Lower lobe of right lung (tissue), 2 donors: ENCODE measurements around the gene TBC1D32. TPM values are rescaled to one million over a fixed set of nuclear protein-coding genes. Genes with fewer than 3 reads are reported as not detected.

Source experiments
- ATAC-seq, 2 donors: fragments of 200-7000 bp; cut with Tn5 transposase; one replicate each; pipeline ENCODE4 v1.9.1; 2020 to 2022; ENCODE audit warnings: mild to moderate bottlenecking in 2 of 2, moderate library complexity in 2 of 2
- DNase-seq: peaks from one replicate; pipeline ENCODE4 v3.0.0-alpha.2; 2020
- H3K27ac ChIP-seq: fragments of 200-600 bp; one replicate; pipeline ENCODE4 v1.8.0; 2022
- H3K27me3 ChIP-seq: fragments of 200-600 bp; one replicate; pipeline ENCODE4 v1.8.0; 2022; ENCODE audit warnings: low read depth
- H3K36me3 ChIP-seq: fragments of 200-600 bp; one replicate; pipeline ENCODE4 v1.8.0; 2022; ENCODE audit warnings: mild to moderate bottlenecking
- H3K4me1 ChIP-seq: fragments of 200-600 bp; one replicate; pipeline ENCODE4 v1.8.0; 2022
- H3K4me3 ChIP-seq: fragments of 200-600 bp; one replicate; pipeline ENCODE4 v1.8.0; 2022; ENCODE audit warnings: mild to moderate bottlenecking
- H3K9me3 ChIP-seq: fragments of 200-600 bp; one replicate; pipeline ENCODE4 v1.8.0; 2022
- intact Hi-C: fragments of 100-400 bp; cut with DNase I; formaldehyde crosslinking; loops from one replicate; pipeline ENCODE4 v1.11.0; 2022
- total RNA-seq: library from RNA; stranded (reverse); fragmentation: NEBNext Ultra II Directional; extraction: Animal tissue kit (Norgen Biotek cat#: 25700); gene quantifications from one replicate; pipeline ENCODE4 v1.2.1, GENCODE V29; 2021
- TF ChIP-seq, protein P1 (sequence below): fragments of 200-600 bp; IDR thresholded peaks from one replicate; pipeline ENCODE4 v1.8.0; 2022; ENCODE audit warnings: antibody characterized with exemption, mild to moderate bottlenecking
- donor health status: DM: no; HTN: yes; CAD: no; lungs with severe emphysema.

The TBC1D32 gene
- total RNA-seq, 1 donor from 2014 or later, result 5.0 TPM

DNA sequence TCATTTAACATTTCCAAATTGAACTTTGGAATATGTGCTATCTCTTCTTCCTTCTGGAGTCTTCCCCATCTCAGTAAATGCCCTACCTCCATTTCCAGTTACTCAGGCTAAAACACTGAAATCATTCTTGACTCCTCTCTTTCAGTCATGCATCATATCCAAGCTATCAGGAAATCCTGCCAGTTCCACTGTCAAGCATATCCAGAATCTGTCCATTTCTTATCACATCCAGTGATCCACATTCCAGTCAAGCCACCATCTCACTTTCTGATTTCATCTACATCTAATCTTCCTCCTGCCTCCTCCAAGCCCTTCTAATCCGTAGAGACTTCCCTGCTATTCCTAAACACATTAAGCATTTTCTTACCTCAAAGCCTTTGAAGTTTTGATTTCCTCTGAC is 15.3 kb upstream of the TBC1D32 start:
- DNase-seq, result no peak
- H3K27ac ChIP-seq, result no peak overlapping the region
- H3K27me3 ChIP-seq, result no peaks in the 10 kb centered on the region
- H3K36me3 ChIP-seq, result no peaks in the 10 kb centered on the region
- H3K4me1 ChIP-seq, result no peaks in the 10 kb centered on the region
- intact Hi-C loops, result no loop called here
- no peak overlapping the region for H3K4me3 ChIP-seq
- ATAC-seq, result no peak
- TF ChIP-seq, protein P1, sequence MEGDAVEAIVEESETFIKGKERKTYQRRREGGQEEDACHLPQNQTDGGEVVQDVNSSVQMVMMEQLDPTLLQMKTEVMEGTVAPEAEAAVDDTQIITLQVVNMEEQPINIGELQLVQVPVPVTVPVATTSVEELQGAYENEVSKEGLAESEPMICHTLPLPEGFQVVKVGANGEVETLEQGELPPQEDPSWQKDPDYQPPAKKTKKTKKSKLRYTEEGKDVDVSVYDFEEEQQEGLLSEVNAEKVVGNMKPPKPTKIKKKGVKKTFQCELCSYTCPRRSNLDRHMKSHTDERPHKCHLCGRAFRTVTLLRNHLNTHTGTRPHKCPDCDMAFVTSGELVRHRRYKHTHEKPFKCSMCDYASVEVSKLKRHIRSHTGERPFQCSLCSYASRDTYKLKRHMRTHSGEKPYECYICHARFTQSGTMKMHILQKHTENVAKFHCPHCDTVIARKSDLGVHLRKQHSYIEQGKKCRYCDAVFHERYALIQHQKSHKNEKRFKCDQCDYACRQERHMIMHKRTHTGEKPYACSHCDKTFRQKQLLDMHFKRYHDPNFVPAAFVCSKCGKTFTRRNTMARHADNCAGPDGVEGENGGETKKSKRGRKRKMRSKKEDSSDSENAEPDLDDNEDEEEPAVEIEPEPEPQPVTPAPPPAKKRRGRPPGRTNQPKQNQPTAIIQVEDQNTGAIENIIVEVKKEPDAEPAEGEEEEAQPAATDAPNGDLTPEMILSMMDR, result no peak
- H3K9me3 ChIP-seq, result no peaks in the 10 kb centered on the region

DNA sequence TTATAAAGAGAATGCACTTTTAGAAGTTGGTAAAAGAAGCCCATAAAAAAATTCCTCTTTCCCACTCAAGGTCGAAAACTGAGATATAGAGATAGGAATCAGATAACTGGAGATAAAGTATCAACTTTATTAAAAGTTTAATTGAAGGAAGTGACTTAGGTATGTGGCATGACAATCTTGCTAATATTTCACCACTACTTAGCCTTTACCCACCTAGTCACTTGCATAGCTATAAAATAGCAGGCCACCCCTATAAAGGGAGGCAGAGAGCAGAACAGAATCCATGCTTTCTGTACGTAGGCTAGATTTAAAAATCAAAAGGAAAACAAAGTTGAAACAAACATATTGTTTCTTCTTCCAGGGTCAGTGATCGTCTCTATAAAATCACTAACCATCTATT is 13.2 kb upstream of the TBC1D32 start:
- H3K27me3 ChIP-seq, result no peaks in the 10 kb centered on the region
- ATAC-seq (no peak), DNase-seq (no peak)
- H3K27ac ChIP-seq, result no peak overlapping the region
- TF ChIP-seq, protein P1, result no peak
- no peaks in the 10 kb centered on the region for H3K4me1 ChIP-seq
- no peak overlapping the region for H3K4me3 ChIP-seq
- H3K36me3 ChIP-seq, result no peaks in the 10 kb centered on the region
- intact Hi-C loops, result no loop called here
- no peaks in the 10 kb centered on the region for H3K9me3 ChIP-seq

DNA sequence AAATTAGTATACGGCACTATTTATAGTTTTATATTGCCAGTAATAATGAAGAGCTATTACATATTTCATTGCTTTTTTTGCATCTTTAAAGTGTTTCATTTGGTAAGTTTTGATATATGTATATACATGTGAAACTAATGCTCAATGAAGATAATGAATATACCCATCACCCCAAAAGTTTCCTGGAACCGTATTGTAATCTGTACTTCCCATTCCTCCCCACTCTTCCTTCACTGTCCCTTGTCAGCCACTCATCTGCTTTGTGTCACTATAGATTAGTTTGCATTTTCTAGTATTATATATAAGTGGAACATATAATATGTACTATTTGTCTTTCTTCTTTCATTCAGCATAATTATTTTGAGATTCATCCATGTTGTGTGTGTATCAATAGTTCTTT is 10.3 kb upstream of the TBC1D32 start:
- Histone ChIP-seq H3K9me3 (no peaks in the 10 kb centered on the region), H3K4me1 (no peaks in the 10 kb centered on the region), H3K27ac (no peak overlapping the region), H3K4me3 (no peak overlapping the region), H3K27me3 (no peaks in the 10 kb centered on the region), H3K36me3 (no peaks in the 10 kb centered on the region)
- TF ChIP-seq, protein P1, result no peak
- intact Hi-C loops, result no loop called here
- DNase-seq, result no peak
- ATAC-seq, result no peak

DNA sequence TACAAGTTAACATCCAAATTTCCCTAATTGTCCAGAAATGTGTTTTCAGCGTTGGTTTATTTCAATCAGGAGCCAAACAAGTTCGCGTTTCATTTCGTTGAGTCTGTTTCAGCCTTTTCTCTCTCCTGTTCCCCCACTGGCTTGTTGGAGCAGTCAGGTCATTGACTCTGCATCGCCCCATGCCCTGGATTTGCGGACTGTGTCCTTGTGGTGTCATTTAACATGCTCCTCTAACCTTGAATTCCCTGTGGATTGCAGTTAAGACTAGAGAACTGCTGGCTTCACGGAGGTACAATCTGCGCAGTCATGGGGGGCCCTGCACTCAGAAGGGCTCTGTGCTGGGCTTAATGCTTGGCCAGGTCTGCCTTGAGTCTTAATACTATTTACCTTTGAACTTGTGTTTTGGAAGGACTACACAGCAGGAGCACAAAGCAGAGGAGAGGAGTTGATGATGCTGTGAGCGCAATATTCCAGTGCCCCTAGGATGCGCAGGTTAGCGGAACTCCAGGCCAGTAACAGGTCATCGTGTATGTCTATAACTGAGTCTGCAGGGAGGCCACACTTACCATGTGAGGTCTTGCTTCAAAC is 5.5 kb upstream of the TBC1D32 start:
- no peak for ATAC-seq
- intact Hi-C loops, result no loop called here
- TF ChIP-seq, protein P1, result no peak

DNA sequence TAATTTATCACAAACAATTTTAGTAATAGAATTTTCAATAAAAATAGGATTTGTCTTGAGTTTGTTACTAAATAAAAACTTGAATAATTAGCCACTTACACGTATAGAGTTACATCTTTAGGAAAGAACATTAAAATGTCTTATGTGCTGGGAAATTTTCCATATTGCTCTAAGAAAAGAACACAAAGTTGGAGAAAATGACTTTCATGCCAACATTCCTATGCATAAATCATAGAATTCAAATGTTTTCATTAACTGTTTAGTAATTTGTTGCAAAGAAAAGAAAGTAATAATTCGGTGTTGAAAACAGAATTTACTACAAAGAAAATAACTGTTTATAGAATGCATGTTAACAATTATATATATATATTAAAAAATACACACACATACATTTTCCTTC is 4.7 kb upstream of the TBC1D32 start:
- intact Hi-C loops, result no loop called here
- ATAC-seq (no peak), DNase-seq (no peak)
- Histone ChIP-seq H3K36me3 (no peaks in the 10 kb centered on the region), H3K4me1 (peaks cover 6% of the 10 kb centered on the region), H3K9me3 (no peaks in the 10 kb centered on the region), H3K27me3 (no peaks in the 10 kb centered on the region), H3K4me3 (no peak overlapping the region), H3K27ac (no peak overlapping the region)
- TF ChIP-seq, protein P1, result no peak

More for the DNA sequence above, 5.5 kb upstream of the TBC1D32 start:
- DNase-seq, result no peak
- Histone ChIP-seq H3K36me3 (no peaks in the 10 kb centered on the region), H3K4me1 (peaks cover 4% of the 10 kb centered on the region), H3K9me3 (no peaks in the 10 kb centered on the region), H3K27ac (no peak overlapping the region), H3K27me3 (no peaks in the 10 kb centered on the region), H3K4me3 (no peak overlapping the region)
